Left lung (tissue), 10 donors: ENCODE results near the gene LRRC25. TPM values are rescaled to one million over a fixed set of nuclear protein-coding genes. Genes with fewer than 3 reads are reported as not detected.

ENCODE experiments used
- ATAC-seq: fragments of 200-7000 bp; cut with Tn5 transposase; one replicate; pipeline ENCODE4 v1.9.1; 2020; ENCODE audit warnings: moderate library complexity
- DNase-seq, 4 donors: peaks; one replicate each; pipeline ENCODE4 v3.0.0-alpha.2; 2013 to 2020
- H3K27ac ChIP-seq, 2 donors: fragments of 200-600 bp; sonication (generic) in 1 of 2; one replicate each; pipeline versions ENCODE4 v1.5.0 to v1.8.0; 2020 to 2021
- H3K27me3 ChIP-seq, 2 donors: fragments of 200-600 bp; sonication (generic) in 1 of 2; one replicate each; pipeline versions ENCODE4 v1.5.0 to v1.8.0; 2020 to 2021
- H3K36me3 ChIP-seq, 2 donors: fragments of 200-600 bp; sonication (generic) in 1 of 2; one replicate each; pipeline versions ENCODE4 v1.5.0 to v1.8.0; 2020 to 2021
- H3K4me1 ChIP-seq, 2 donors: fragments of 200-600 bp; one replicate each; pipeline ENCODE4 v1.8.0; 2021
- H3K4me3 ChIP-seq, 2 donors: fragments of 200-600 bp; sonication (generic) in 1 of 2; one replicate each; pipeline versions ENCODE4 v1.5.0 to v1.8.0; 2020 to 2021; ENCODE audit warnings: mild to moderate bottlenecking in 1 of 2
- H3K9me3 ChIP-seq, 2 donors: fragments of 200-600 bp; sonication (generic) in 1 of 2; one replicate each; pipeline versions ENCODE4 v1.5.0 to v1.8.0; 2020 to 2021
- CTCF ChIP-seq, 2 donors: fragments of 200-600 bp; sonication (generic) in 1 of 2; IDR thresholded peaks; one replicate each; pipeline versions ENCODE4 v1.5.0 to v1.8.0; 2021; ENCODE audit warnings: antibody characterized with exemption in 2 of 2
- intact Hi-C, 2 donors: fragments of 100-400 bp; cut with DNase I; formaldehyde crosslinking; loops; one replicate each; pipeline versions ENCODE4 v1.11.2 to v1.14.2; 2022
- polyA plus RNA-seq, 6 donors: library from polyadenylated mRNA; unstranded; fragments of 120-200 nt; gene quantifications; one replicate each; pipeline ENCODE4 v1.2.1, GENCODE V29; 2013; ENCODE audit not compliant: insufficient read length in 6 of 6
- total RNA-seq, 2 donors: library from RNA; stranded (reverse); fragmentation: NEBNext Ultra II Directional; extraction: Animal tissue kit (Norgen Biotek cat#: 25700); gene quantifications; one replicate each; pipeline ENCODE4 v1.2.1, GENCODE V29; 2021
- donor health status: DM: no; HTN: yes; CAD: no.
- donor health status: DM: no; HTN: no; CAD: no.

Gene LRRC25
- total and polyA plus RNA-seq, 8 donors, result 1.3 to 53.7 (median 1.6) TPM

- peak overlapping the region in 1 of 2 donors; percentile 87 for H3K27ac ChIP-seq
- no peaks in the 10 kb centered on the region for H3K9me3 ChIP-seq
- peaks cover 7 to 81% of the 10 kb centered on the region in 2 donors for H3K4me1 ChIP-seq
- no peak for TF ChIP-seq CTCF (IDR thresholded peaks at IDR 0.05)
- peak overlapping the region in 1 of 2 donors; percentile 69 for H3K4me3 ChIP-seq
- H3K27me3 ChIP-seq, result peaks cover 0 to 3% of the 10 kb centered on the region in 2 donors
- no peak for ATAC-seq
- intact Hi-C loops, result no loop called here
- peaks cover 0 to 52% of the 10 kb centered on the region in 2 donors for H3K36me3 ChIP-seq
- no peak for DNase-seq
Measured at GRCh38 chr19:18391509-18392075, 5.8 kb downstream of the LRRC25 start.

GRCh38 chr19:18390065-18390907 lies 7.1 kb downstream of the LRRC25 start:
- Histone ChIP-seq H3K9me3 (no peaks in the 10 kb centered on the region), H3K27ac (no peak overlapping the region), H3K4me1 (peaks cover 12 to 89% of the 10 kb centered on the region in 2 donors), H3K27me3 (no peaks in the 10 kb centered on the region), H3K36me3 (peaks cover 0 to 45% of the 10 kb centered on the region in 2 donors), H3K4me3 (no peak overlapping the region)
- ATAC-seq (no peak), DNase-seq (no peak)
- intact Hi-C loops, result no loop called here
- no peak for TF ChIP-seq CTCF (IDR thresholded peaks at IDR 0.05)

- DNase-seq (no peak), ATAC-seq (no peak)
- H3K4me1 ChIP-seq, result peaks cover 12 to 88% of the 10 kb centered on the region in 2 donors
- no peak for TF ChIP-seq CTCF (IDR thresholded peaks at IDR 0.05)
- H3K9me3 ChIP-seq, result no peaks in the 10 kb centered on the region
- H3K36me3 ChIP-seq, result peaks cover 0 to 44% of the 10 kb centered on the region in 2 donors
- intact Hi-C loops, result no loop called here
- no peak overlapping the region for H3K4me3 ChIP-seq
- no peak overlapping the region for H3K27ac ChIP-seq
- H3K27me3 ChIP-seq, result no peaks in the 10 kb centered on the region
Measured at GRCh38 chr19:18389726-18390064, 7.7 kb downstream of the LRRC25 start.

GRCh38 chr19:18388960-18389725 lies 8.3 kb downstream of the LRRC25 start:
- no peak for TF ChIP-seq CTCF (IDR thresholded peaks at IDR 0.05)
- no peak for ATAC-seq

More at GRCh38 chr19:18388960-18389725, 8.3 kb downstream of the LRRC25 start:
- Histone ChIP-seq H3K27ac (peak overlapping the region in 1 of 2 donors; percentile 52), H3K4me3 (peak overlapping the region in 1 of 2 donors; percentile 43), H3K27me3 (no peaks in the 10 kb centered on the region), H3K4me1 (peaks cover 12 to 84% of the 10 kb centered on the region in 2 donors), H3K9me3 (no peaks in the 10 kb centered on the region), H3K36me3 (peaks cover 0 to 38% of the 10 kb centered on the region in 2 donors)
- intact Hi-C loops, result no loop called here
- DNase-seq, result no peak
